Activated CD4-positive, alpha-beta memory T cell treated with anti-CD3 and anti-CD28 coated beads, Interleukin-2, amount 10 ng/mL, durations not matched to agents 7 days and 5 days (primary cell): ENCODE data around the gene DBX2. TPM values are rescaled to one million over a fixed set of nuclear protein-coding genes. Genes with fewer than 3 reads are reported as not detected.
"Not testable (repeated sequence)": the region's sequence is repeated elsewhere in the genome, so short reads cannot be mapped to it uniquely, and the experiment has no call there.

Source experiments
- CTCF ChIA-PET: fragments of 350-600 bp; sonication (Branson Sonifier 250); formaldehyde crosslinking; loops from one replicate; lab custom pipeline; 2021; ENCODE audit warnings: antibody characterized with exemption, inconsistent platforms; lab: Charles Lee
- POLR2A ChIA-PET: fragments of 350-600 bp; sonication (Branson Sonifier 250); formaldehyde crosslinking; loops from one replicate; lab custom pipeline; 2021; ENCODE audit warnings: antibody characterized with exemption; lab: Charles Lee
- DNase-seq: peaks from one replicate; pipeline ENCODE4 v3.0.0-alpha.2; 2020
- H3K27ac Mint-ChIP-seq: one replicate; pipeline ENCODE4 v1.8.0; 2021; ENCODE audit warnings: mild to moderate bottlenecking, mixed read lengths
- H3K27me3 Mint-ChIP-seq: one replicate; pipeline ENCODE4 v1.8.0; 2021; ENCODE audit warnings: mixed read lengths
- H3K36me3 Mint-ChIP-seq: one replicate; pipeline ENCODE4 v1.8.0; 2021; ENCODE audit warnings: low read depth, mixed read lengths
- H3K4me1 Mint-ChIP-seq: one replicate; pipeline ENCODE4 v1.8.0; 2021; ENCODE audit warnings: mixed read lengths
- H3K4me3 Mint-ChIP-seq: one replicate; pipeline ENCODE4 v1.8.0; 2021; ENCODE audit warnings: mild to moderate bottlenecking, mixed read lengths
- H3K9me3 Mint-ChIP-seq: one replicate; pipeline ENCODE4 v1.8.0; 2021; ENCODE audit warnings: mixed read lengths
- total RNA-seq, 2 experiments: library from RNA; stranded (reverse); gene quantifications; one replicate each; pipeline ENCODE4 v1.2.3, GENCODE V29; 2021

DBX2 gene
- total RNA-seq, 2 experiments from 2014 or later: not detected

- ChIA-PET POLR2A (no interaction called here), CTCF (no interaction called here)
- Mint-ChIP-seq H3K27me3 (peaks cover 55% of the 10 kb centered on the region), H3K36me3 (no peaks in the 10 kb centered on the region), H3K27ac (no peak overlapping the region), H3K4me3 (no peak overlapping the region), H3K9me3 (no peaks in the 10 kb centered on the region), H3K4me1 (no peaks in the 10 kb centered on the region)
- no peak for DNase-seq
These were observed 768 bp downstream of the DBX2 start for GRCh38 chr12:45049912-45050750.

- no peaks in the 10 kb centered on the region for H3K9me3 Mint-ChIP-seq
- no peaks in the 10 kb centered on the region for H3K36me3 Mint-ChIP-seq
- H3K4me3 Mint-ChIP-seq: no peak overlapping the region
- ChIA-PET CTCF (no interaction called here), POLR2A (no interaction called here)
- peaks cover 9% of the 10 kb centered on the region for H3K27me3 Mint-ChIP-seq
- no peak overlapping the region for H3K27ac Mint-ChIP-seq
- H3K4me1 Mint-ChIP-seq: no peaks in the 10 kb centered on the region
- DNase-seq: no peak
These were observed 8.3 kb downstream of the DBX2 start for GRCh38 chr12:45042599-45042998.

GRCh38 chr12:45040977-45041376 is 9.9 kb downstream of the DBX2 start:
- peaks cover 5% of the 10 kb centered on the region for H3K27me3 Mint-ChIP-seq

GRCh38 chr12:45039757-45040156 is 11.1 kb downstream of the DBX2 start:
- H3K27ac Mint-ChIP-seq: no peak overlapping the region
- ChIA-PET POLR2A (no interaction called here), CTCF (no interaction called here)
- DNase-seq: no peak
- no peaks in the 10 kb centered on the region for H3K27me3 Mint-ChIP-seq
- H3K4me3 Mint-ChIP-seq: no peak overlapping the region
- no peaks in the 10 kb centered on the region for H3K4me1 Mint-ChIP-seq
- no peaks in the 10 kb centered on the region for H3K9me3 Mint-ChIP-seq
- no peaks in the 10 kb centered on the region for H3K36me3 Mint-ChIP-seq

More at GRCh38 chr12:45040977-45041376, 9.9 kb downstream of the DBX2 start:
- Mint-ChIP-seq H3K36me3 (no peaks in the 10 kb centered on the region), H3K9me3 (no peaks in the 10 kb centered on the region), H3K27ac (no peak overlapping the region), H3K4me3 (no peak overlapping the region), H3K4me1 (no peaks in the 10 kb centered on the region)
- no peak for DNase-seq
- ChIA-PET CTCF (no interaction called here), POLR2A (no interaction called here)

GRCh38 chr12:45034861-45035265 is 16.0 kb downstream of the DBX2 start:
- CTCF ChIA-PET: no interaction called here
- DNase-seq: no peak
- Mint-ChIP-seq H3K4me1 (no peaks in the 10 kb centered on the region), H3K9me3 (no peaks in the 10 kb centered on the region), H3K4me3 (no peak overlapping the region), H3K36me3 (no peaks in the 10 kb centered on the region), H3K27me3 (peaks cover 12% of the 10 kb centered on the region), H3K27ac (no peak overlapping the region)
- POLR2A ChIA-PET: no interaction called here

- ChIA-PET POLR2A (no interaction called here), CTCF (no interaction called here)
- Mint-ChIP-seq H3K27ac (no peak overlapping the region), H3K4me1 (no peaks in the 10 kb centered on the region), H3K9me3 (no peaks in the 10 kb centered on the region), H3K27me3 (no peaks in the 10 kb centered on the region), H3K36me3 (no peaks in the 10 kb centered on the region), H3K4me3 (no peak overlapping the region)
- DNase-seq: no peak
These were observed 33.0 kb downstream of the DBX2 start for GRCh38 chr12:45017916-45018315.

- no peak for DNase-seq
- Mint-ChIP-seq H3K9me3 (no peaks in the 10 kb centered on the region), H3K27ac (no peak overlapping the region), H3K4me3 (no peak overlapping the region), H3K27me3 (peaks cover 6% of the 10 kb centered on the region), H3K36me3 (no peaks in the 10 kb centered on the region), H3K4me1 (no peaks in the 10 kb centered on the region)
- POLR2A ChIA-PET: no interaction called here
- CTCF ChIA-PET: no interaction called here
These were observed 36.5 kb downstream of the DBX2 start for GRCh38 chr12:45014396-45014795.

GRCh38 chr12:45012749-45013148 is 38.1 kb downstream of the DBX2 start:
- H3K27ac Mint-ChIP-seq: no peak overlapping the region
- ChIA-PET POLR2A (no interaction called here), CTCF (no interaction called here)
- H3K4me1 Mint-ChIP-seq: no peaks in the 10 kb centered on the region
- peaks cover 8% of the 10 kb centered on the region for H3K27me3 Mint-ChIP-seq
- H3K9me3 Mint-ChIP-seq: no peaks in the 10 kb centered on the region
- H3K36me3 Mint-ChIP-seq: no peaks in the 10 kb centered on the region
- no peak overlapping the region for H3K4me3 Mint-ChIP-seq
- no peak for DNase-seq

GRCh38 chr12:45010059-45010458 is 40.8 kb downstream of the DBX2 start:
- ChIA-PET CTCF (no interaction called here), POLR2A (no interaction called here)
- Mint-ChIP-seq H3K36me3 (no peaks in the 10 kb centered on the region), H3K4me1 (no peaks in the 10 kb centered on the region), H3K27ac (no peak overlapping the region), H3K4me3 (no peak overlapping the region), H3K9me3 (no peaks in the 10 kb centered on the region), H3K27me3 (peaks cover 8% of the 10 kb centered on the region)
- DNase-seq: no peak

GRCh38 chr12:45008211-45008610 is 42.7 kb downstream of the DBX2 start:
- ChIA-PET CTCF (no interaction called here), POLR2A (no interaction called here)
- H3K27me3 Mint-ChIP-seq: peaks cover 8% of the 10 kb centered on the region
- no peaks in the 10 kb centered on the region for H3K9me3 Mint-ChIP-seq
- no peak for DNase-seq
- H3K4me1 Mint-ChIP-seq: no peaks in the 10 kb centered on the region
- H3K4me3 Mint-ChIP-seq: no peak overlapping the region
- H3K36me3 Mint-ChIP-seq: no peaks in the 10 kb centered on the region
- no peak overlapping the region for H3K27ac Mint-ChIP-seq

GRCh38 chr12:44999355-44999754 is 51.5 kb downstream of the DBX2 start:
- no peak for DNase-seq
- no peak overlapping the region for H3K27ac Mint-ChIP-seq
- CTCF ChIA-PET: no interaction called here
- no peaks in the 10 kb centered on the region for H3K4me1 Mint-ChIP-seq
- POLR2A ChIA-PET: no interaction called here
- H3K9me3 Mint-ChIP-seq: peaks cover 2% of the 10 kb centered on the region
- H3K27me3 Mint-ChIP-seq: no peaks in the 10 kb centered on the region
- H3K4me3 Mint-ChIP-seq: no peak overlapping the region
- no peaks in the 10 kb centered on the region for H3K36me3 Mint-ChIP-seq

- Mint-ChIP-seq H3K4me3 (no peak overlapping the region), H3K27me3 (peaks cover 3% of the 10 kb centered on the region), H3K36me3 (no peaks in the 10 kb centered on the region), H3K9me3 (no peaks in the 10 kb centered on the region), H3K27ac (no peak overlapping the region), H3K4me1 (no peaks in the 10 kb centered on the region)
- POLR2A ChIA-PET: no interaction called here
- no peak for DNase-seq
- CTCF ChIA-PET: interaction anchor here (1.5 kb wide), 1 partner anchor 21 kb away, joined by 3 read pairs; no protein-coding TSS in a partner anchor
These were observed 57.7 kb downstream of the DBX2 start for GRCh38 chr12:44993161-44993560.

GRCh38 chr12:44984863-44985262 is 66.0 kb downstream of the DBX2 start:
- H3K36me3 Mint-ChIP-seq, POLR2A ChIA-PET, H3K27me3 Mint-ChIP-seq, DNase-seq, H3K27ac Mint-ChIP-seq, CTCF ChIA-PET, H3K4me1 Mint-ChIP-seq, H3K4me3 Mint-ChIP-seq, H3K9me3 Mint-ChIP-seq: not testable (repeated sequence)

GRCh38 chr12:44979918-44980317 is 71.0 kb downstream of the DBX2 start:
- ChIA-PET CTCF (interaction anchor here (1.0 kb wide), 1 partner anchor 32 kb away, joined by 3 read pairs; no protein-coding TSS in a partner anchor), POLR2A (no interaction called here)
- Mint-ChIP-seq H3K27me3 (peaks cover 5% of the 10 kb centered on the region), H3K9me3 (no peaks in the 10 kb centered on the region), H3K27ac (no peak overlapping the region), H3K4me1 (no peaks in the 10 kb centered on the region), H3K4me3 (no peak overlapping the region), H3K36me3 (no peaks in the 10 kb centered on the region)
- no peak for DNase-seq
